HG02970 (cell line): ENCODE data around the gene RPN2.

Experiments
- ATAC-seq: cut with Tn5 transposase; IDR thresholded peaks from one replicate; pipeline ENCODE4 v1.9.1; 2021; ENCODE audit warnings: mild to moderate bottlenecking, moderate library complexity, moderate number of reproducible peaks; ENCODE audit not compliant: unreplicated experiment, low FRiP score

Gene RPN2

GRCh38 chr20:37179683-37180524, 774 bp downstream of the RPN2 start:
- no peak for ATAC-seq

- no peak for ATAC-seq
These were observed 6.6 kb downstream of the RPN2 start for GRCh38 chr20:37185686-37186085.

GRCh38 chr20:37188787-37189186, 9.7 kb downstream of the RPN2 start:
- ATAC-seq = no peak

- no peak for ATAC-seq
These were observed 10.4 kb downstream of the RPN2 start for GRCh38 chr20:37189416-37190016.

- no peak for ATAC-seq
These were observed 11.4 kb downstream of the RPN2 start for GRCh38 chr20:37190354-37191112.

- no peak for ATAC-seq
These were observed 13.2 kb downstream of the RPN2 start for GRCh38 chr20:37192137-37192854.

GRCh38 chr20:37193226-37193625, 14.1 kb downstream of the RPN2 start:
- no peak for ATAC-seq

GRCh38 chr20:37193821-37194220, 14.7 kb downstream of the RPN2 start:
- ATAC-seq = no peak

- no peak for ATAC-seq
These were observed 15.7 kb downstream of the RPN2 start for GRCh38 chr20:37194621-37195417.

GRCh38 chr20:37198932-37199660, 20.0 kb downstream of the RPN2 start:
- ATAC-seq = no peak

- no peak for ATAC-seq
These were observed 21.2 kb downstream of the RPN2 start for GRCh38 chr20:37200376-37200775.

GRCh38 chr20:37200926-37201826, 22.0 kb downstream of the RPN2 start:
- no peak for ATAC-seq

GRCh38 chr20:37201827-37202162, 22.7 kb downstream of the RPN2 start:
- no peak for ATAC-seq

GRCh38 chr20:37202267-37202943, 23.3 kb downstream of the RPN2 start:
- ATAC-seq = no peak

GRCh38 chr20:37204056-37204455, 24.9 kb downstream of the RPN2 start:
- no peak for ATAC-seq

- no peak for ATAC-seq
These were observed 26.0 kb downstream of the RPN2 start for GRCh38 chr20:37205130-37205529.

GRCh38 chr20:37205794-37206193, 26.7 kb downstream of the RPN2 start:
- no peak for ATAC-seq

- no peak for ATAC-seq
These were observed 28.0 kb downstream of the RPN2 start for GRCh38 chr20:37207171-37207570.
